ENCODE results near the gene LAMA3.

DNA sequence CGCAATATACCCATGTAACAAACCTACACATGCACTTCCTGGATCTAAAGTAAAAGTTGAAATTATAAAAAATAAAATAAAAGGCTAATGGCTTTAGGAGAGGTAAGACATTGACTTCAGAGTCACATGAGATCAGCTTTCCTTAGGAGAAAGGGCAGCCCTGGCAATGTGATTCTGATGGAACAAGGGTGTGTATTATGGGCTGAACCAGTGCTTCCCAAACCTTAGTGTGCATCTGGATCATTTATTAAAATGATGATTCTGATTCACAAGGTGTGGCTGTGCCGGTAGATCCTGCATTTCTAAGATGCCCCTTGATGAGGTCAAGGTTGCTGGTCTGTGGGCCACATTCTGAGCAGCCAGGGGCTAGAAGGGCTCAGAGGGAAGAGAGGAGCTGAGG, 42.6 kb downstream of the LAMA3 start:
- TF ChIP-seq, protein P1, sequence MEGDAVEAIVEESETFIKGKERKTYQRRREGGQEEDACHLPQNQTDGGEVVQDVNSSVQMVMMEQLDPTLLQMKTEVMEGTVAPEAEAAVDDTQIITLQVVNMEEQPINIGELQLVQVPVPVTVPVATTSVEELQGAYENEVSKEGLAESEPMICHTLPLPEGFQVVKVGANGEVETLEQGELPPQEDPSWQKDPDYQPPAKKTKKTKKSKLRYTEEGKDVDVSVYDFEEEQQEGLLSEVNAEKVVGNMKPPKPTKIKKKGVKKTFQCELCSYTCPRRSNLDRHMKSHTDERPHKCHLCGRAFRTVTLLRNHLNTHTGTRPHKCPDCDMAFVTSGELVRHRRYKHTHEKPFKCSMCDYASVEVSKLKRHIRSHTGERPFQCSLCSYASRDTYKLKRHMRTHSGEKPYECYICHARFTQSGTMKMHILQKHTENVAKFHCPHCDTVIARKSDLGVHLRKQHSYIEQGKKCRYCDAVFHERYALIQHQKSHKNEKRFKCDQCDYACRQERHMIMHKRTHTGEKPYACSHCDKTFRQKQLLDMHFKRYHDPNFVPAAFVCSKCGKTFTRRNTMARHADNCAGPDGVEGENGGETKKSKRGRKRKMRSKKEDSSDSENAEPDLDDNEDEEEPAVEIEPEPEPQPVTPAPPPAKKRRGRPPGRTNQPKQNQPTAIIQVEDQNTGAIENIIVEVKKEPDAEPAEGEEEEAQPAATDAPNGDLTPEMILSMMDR (IDR thresholded peaks at IDR 0.05; ENCODE audit: borderline replicate concordance, extremely low read depth, low read length, poor library complexity, severe bottlenecking) = no peak
- TF ChIP-seq EZH2 (IDR thresholded peaks at IDR 0.05; ENCODE audit: borderline replicate concordance, low read depth, low read length, severe bottlenecking) = no peak

All from DND-41 (cell line).